NT2/D1 (cell line): ENCODE data around the gene SLC2A4RG.

Experiments used
- DNase-seq: peaks from one replicate; pipeline ENCODE4 v3.0.0-alpha.2; 2011; ENCODE audit warnings: low read depth, low spot score
- H3K27me3 ChIP-seq: 2 replicates; pipeline ENCODE4 v1.6.0; 2011; ENCODE audit warnings: mild to moderate bottlenecking; ENCODE audit not compliant: insufficient read length, insufficient read depth
- H3K36me3 ChIP-seq: 2 replicates; pipeline ENCODE4 v1.6.1; 2011; ENCODE audit warnings: mild to moderate bottlenecking, low read length, mixed read lengths; ENCODE audit not compliant: insufficient read depth, insufficient read length
- H3K4me1 ChIP-seq: 2 replicates; pipeline ENCODE4 v1.5.1; 2011; ENCODE audit not compliant: insufficient read depth, insufficient read length
- H3K4me3 ChIP-seq: 2 replicates; pipeline ENCODE4 v1.5.1; 2011; ENCODE audit warnings: low read depth; ENCODE audit not compliant: insufficient read length
- H3K9ac ChIP-seq: 2 replicates; pipeline ENCODE4 v1.6.0; 2011; ENCODE audit warnings: low read depth; ENCODE audit not compliant: insufficient read length
- H3K9me3 ChIP-seq: 2 replicates; pipeline ENCODE4 v1.5.1; 2011; ENCODE audit warnings: mild to moderate bottlenecking, low read length; ENCODE audit not compliant: insufficient read depth
- SUZ12 ChIP-seq: IDR thresholded peaks from 2 replicates; pipeline ENCODE4 v1.6.1; 2011; ENCODE audit not compliant: insufficient read length, insufficient read depth; ENCODE audit errors: extremely low read depth
- YY1 ChIP-seq: IDR thresholded peaks from 2 replicates; pipeline ENCODE4 v1.6.1; 2011; ENCODE audit not compliant: insufficient read length, insufficient read depth
- ZNF274 ChIP-seq: IDR thresholded peaks from 2 replicates; pipeline ENCODE4 v1.6.1; 2011; ENCODE audit warnings: mild to moderate bottlenecking, low read depth, low read length

The SLC2A4RG gene

DNA sequence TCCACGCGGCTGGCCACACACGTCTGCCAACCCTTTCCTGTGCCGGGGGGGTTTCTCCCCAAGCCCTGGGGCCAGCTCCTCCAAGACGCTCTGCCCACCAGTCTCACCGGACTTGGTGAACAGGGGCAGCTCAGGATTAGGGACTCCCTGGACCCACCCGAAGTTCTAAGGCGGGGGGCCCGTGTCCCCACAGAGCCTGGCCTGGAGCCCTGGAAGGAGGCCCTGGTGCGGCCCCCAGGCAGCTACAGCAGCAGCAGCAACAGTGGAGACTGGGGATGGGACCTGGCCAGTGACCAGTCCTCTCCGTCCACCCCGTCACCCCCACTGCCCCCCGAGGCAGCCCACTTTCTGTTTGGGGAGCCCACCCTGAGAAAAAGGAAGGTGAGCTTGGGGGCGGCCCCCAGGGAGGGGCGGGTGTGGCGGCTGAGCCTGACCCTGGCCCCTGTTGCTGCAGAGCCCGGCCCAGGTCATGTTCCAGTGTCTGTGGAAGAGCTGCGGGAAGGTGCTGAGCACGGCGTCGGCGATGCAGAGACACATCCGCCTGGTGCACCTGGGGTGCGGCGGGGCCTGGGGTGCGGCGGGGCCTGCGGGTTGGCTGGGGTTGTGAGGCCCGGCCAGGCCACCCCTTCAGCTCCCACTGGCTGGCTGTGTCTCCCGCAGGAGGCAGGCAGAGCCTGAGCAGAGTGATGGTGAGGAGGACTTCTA lies 2.3 kb downstream of the SLC2A4RG start:
- Histone ChIP-seq H3K27me3 (no peaks in the 10 kb centered on the region), H3K4me1 (peaks cover 33% of the 10 kb centered on the region), H3K9me3 (no peaks in the 10 kb centered on the region), H3K4me3 (peak overlapping the region; percentile 75), H3K36me3 (peaks cover 66% of the 10 kb centered on the region), H3K9ac (peak overlapping the region; percentile 97)
- TF ChIP-seq YY1 (no peak), ZNF274 (no peak), SUZ12 (no peak)
- DNase-seq: no peak

DNA sequence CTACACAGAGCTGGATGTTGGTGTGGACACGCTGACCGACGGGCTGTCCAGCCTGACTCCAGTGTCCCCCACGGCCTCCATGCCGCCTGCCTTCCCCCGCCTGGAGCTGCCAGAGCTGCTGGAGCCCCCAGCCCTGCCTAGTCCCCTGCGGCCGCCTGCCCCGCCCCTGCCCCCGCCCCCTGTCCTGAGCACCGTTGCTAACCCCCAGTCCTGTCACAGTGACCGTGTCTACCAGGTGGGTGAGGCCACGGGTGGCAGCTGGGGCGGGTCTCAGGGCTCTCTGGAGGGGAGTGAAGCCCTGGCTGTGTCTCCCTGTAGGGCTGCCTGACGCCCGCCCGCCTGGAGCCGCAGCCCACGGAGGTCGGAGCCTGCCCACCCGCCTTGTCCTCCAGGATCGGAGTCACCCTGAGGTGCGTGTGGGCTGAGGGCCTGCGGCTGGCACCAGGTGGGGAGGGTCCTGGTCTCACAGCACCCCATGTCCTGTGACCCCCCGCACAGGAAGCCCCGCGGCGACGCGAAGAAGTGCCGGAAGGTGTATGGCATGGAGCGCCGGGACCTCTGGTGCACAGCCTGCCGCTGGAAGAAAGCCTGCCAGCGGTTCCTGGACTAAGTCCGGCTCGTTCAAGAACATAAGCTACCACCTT lies 2.9 kb downstream of the SLC2A4RG start:
- TF ChIP-seq YY1: no peak
- no peak for TF ChIP-seq ZNF274
- no peak for TF ChIP-seq SUZ12
- Histone ChIP-seq H3K27me3 (no peaks in the 10 kb centered on the region), H3K4me1 (peaks cover 32% of the 10 kb centered on the region), H3K4me3 (no peak overlapping the region), H3K9me3 (no peaks in the 10 kb centered on the region), H3K36me3 (peaks cover 59% of the 10 kb centered on the region), H3K9ac (peak overlapping the region; percentile 56)
- no peak for DNase-seq

DNA sequence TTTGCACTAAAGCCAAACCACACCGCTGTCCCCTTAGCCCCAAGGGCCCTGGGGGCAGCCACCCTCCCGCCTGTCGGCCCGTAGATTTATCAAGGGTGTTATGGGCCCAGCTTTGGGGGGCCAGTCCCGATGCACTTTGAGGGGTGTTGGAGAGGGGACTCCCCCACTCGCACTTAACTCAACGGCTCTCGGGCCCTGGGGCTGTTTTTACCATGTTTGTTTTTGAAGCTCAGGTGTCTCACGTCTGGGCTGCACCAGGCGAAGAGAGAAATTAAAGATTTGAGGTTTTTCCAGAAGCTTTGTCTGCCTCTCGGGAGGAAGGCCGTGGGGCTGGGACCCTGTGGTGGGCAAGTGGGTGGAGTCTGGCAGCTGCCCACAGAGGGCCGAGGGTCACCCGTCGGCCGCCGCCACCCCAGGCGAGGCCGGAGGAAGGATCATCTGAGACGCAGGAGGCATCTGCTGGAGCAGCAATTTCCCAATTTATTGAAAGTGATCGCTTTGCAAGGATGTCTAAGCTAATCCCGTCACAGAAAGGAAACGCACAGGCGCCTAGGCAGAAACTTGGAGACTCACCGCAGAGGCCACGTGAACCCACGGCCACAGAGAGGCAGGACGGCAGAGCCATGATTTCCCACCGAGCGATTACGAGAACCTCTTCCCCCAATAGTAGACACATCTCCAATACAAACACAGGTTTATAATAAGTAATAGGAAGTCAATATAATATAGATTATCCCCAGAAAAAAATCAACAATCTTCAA lies 3.8 kb downstream of the SLC2A4RG start:
- TF ChIP-seq SUZ12: no peak
- no peak overlapping the region for H3K4me3 ChIP-seq
- peaks cover 35% of the 10 kb centered on the region for H3K4me1 ChIP-seq
- H3K9ac ChIP-seq: no peak overlapping the region
- DNase-seq: no peak
- H3K9me3 ChIP-seq: no peaks in the 10 kb centered on the region
- H3K27me3 ChIP-seq: no peaks in the 10 kb centered on the region
- H3K36me3 ChIP-seq: peaks cover 62% of the 10 kb centered on the region

DNA sequence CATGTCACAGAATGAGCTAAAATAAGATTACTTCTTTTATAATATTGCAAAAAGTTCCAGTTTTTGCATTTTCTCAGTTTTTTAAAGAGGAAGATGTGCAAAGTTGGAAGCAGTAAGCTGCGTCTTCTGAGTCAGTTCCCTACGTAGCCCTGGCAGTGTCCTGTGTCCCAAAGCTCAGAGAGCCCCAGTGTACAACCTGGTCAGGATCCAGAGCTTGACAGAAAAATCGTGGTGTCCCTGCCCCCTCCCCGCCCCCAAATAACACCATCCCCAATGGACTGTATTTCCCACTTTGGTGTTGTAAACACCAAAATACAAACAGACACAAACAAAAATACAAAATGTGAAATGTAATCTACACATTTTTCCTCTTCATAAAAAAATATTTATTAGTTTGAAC lies 4.6 kb downstream of the SLC2A4RG start:
- Histone ChIP-seq H3K9me3 (no peaks in the 10 kb centered on the region), H3K4me3 (no peak overlapping the region), H3K9ac (no peak overlapping the region), H3K4me1 (peaks cover 31% of the 10 kb centered on the region), H3K36me3 (peaks cover 64% of the 10 kb centered on the region), H3K27me3 (no peaks in the 10 kb centered on the region)
- TF ChIP-seq YY1 (no peak), SUZ12 (no peak), ZNF274 (no peak)
- DNase-seq: no peak

DNA sequence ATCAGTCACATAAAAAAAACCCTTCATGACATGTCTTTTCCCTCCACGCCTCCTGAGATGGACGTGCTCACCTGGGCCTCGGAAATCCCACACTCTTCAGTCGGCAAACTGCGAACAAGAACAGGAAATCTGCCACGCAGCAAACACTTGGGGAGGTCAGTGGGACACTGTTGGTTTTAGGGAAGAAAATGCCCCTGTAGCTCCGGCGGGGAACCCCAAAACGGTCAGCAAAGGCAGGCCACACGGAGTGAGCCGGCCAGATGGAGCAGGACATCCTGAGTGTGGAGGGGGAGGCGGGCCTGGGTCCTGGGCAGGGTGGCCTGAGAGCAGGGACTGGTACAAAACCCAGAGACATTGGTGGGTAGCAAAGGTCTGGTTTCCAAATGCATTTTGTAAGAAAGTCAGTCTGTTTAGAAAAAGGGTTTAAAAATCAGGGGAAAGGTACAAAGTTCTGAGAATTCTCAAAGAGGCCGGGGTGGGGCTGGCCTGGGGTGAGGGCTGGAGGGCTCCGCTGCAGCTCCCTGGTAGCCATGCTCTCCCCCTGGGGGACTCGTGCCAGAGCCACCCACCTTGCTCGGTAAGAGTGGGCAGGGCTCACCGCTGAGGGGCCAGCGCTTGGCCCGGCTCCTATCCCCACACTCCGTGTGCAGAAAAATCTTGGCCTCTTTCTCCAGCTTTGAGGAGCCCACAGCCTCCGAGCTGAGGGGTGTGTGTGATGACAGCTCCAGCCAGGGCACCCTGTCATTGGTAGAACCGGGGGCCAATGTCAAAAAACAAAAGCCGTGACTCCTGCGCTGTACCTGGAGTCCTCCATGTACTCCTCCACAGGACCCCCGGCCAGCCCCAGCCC lies 5.2 kb downstream of the SLC2A4RG start:
- H3K36me3 ChIP-seq: peaks cover 64% of the 10 kb centered on the region
- H3K27me3 ChIP-seq: no peaks in the 10 kb centered on the region
- H3K4me1 ChIP-seq: peaks cover 30% of the 10 kb centered on the region
- no peaks in the 10 kb centered on the region for H3K9me3 ChIP-seq
- DNase-seq: no peak
- peak overlapping the region; percentile 70 for H3K9ac ChIP-seq
- H3K4me3 ChIP-seq: no peak overlapping the region
- TF ChIP-seq SUZ12: no peak
- TF ChIP-seq ZNF274: no peak
- no peak for TF ChIP-seq YY1

DNA sequence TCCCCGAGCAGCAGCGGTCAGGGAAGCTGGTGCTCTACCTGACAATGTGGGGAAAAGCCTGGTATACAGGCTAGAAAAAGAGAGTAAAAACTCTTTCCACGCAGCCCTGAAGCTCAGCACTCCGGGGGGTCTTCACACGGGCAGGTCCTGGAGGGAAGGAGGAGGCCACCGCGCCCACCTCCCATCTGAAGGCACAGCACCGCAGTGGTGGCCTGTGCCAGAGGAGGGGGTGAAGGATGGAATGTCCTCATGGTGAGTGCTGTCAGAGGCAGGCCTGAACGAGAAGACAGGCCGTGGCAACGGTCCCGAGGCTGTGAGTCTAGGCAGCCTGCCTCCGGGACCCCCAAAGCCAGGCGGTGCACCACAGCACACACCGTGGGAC lies 5.8 kb downstream of the SLC2A4RG start:
- TF ChIP-seq SUZ12 (no peak), YY1 (no peak), ZNF274 (no peak)
- H3K4me3 ChIP-seq: no peak overlapping the region
- peaks cover 30% of the 10 kb centered on the region for H3K4me1 ChIP-seq
- no peaks in the 10 kb centered on the region for H3K9me3 ChIP-seq
- no peak for DNase-seq
- H3K9ac ChIP-seq: no peak overlapping the region
- no peaks in the 10 kb centered on the region for H3K27me3 ChIP-seq
- H3K36me3 ChIP-seq: peaks cover 67% of the 10 kb centered on the region
